NCI-H2029 treated with DMSO at 0.1 percent for 48 hours (cell line): ENCODE measurements around the gene MT4.
A peak's percentile ranks its signal among the peaks of the same experiment; 100 is the strongest.

Source experiments
- DNase-seq: peaks from one replicate; lab custom pipeline; 2025; lab: John Stamatoyannopoulos, UW

MT4 gene

DNA sequence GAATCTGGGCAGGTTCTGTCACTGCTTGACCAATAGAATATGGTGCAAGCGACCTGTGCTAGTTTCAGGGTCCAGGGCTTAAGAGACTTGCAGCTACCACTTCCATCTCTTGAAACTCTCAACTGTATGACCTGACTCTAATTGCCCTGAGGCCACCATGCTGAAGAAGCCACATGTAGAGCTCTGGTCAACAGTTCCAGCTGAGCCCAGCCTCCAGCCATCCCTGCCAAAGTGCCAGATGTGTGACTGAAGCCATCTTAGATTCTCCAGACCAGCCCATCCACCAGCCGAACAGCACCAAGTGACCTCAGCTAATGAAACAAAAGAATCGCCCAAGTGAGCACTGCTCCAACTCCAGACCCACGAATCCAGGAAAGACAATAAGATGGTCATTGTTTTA is 40.1 kb downstream of the MT4 start:
- no peak for DNase-seq

- DNase-seq, result no peak
Measured at GRCh38 chr16:56605475-56605874, 40.6 kb downstream of the MT4 start.

DNA sequence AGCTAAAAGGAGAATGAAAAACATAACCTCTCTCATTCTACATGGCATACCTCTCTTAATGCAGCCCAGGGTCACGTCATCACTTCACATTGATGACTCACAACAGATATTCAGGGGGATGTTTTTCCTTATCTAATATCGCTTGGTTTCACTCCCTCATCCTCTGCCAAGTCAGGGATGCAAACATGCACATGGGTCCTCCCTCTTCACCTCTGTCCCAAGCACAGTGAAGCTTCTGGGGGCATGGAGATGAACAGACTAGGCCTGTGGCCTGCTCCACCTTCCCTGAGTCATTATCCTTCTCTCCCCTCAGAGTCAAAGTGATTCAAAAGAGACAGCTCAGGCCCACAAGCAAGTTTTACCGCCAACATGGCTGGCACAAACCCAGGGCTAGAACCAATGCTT is 41.2 kb downstream of the MT4 start:
- no peak for DNase-seq

DNA sequence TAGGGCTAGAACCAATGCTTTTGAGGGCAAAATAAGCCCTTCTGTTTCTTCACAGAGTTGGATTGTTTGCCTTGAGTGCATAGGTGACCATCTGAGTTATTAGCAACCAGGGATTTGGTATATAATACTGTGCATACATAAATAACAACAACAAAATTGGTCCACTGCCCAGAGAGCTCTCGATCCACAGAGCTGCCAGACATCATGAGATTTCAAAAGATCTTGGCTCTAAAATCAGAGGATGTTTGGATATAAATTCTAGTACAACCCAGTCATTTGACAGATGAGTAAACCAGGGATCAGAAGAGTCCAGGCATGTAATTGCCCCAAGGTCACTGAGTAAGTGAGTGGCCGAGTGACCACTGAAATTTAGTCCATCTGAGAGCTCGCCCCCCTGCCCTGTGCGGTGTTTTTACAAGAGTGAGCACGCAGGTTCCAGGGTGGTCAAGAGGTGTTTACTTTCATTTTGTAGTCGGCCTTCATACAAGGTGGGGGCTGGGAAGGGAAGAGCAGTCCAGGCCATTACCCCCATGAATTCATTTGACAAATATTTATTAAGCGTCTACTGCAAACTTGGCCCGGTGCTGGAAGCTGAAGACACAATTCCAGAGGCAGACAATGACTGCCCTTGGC is 41.7 kb downstream of the MT4 start:
- peak; percentile 37 for DNase-seq

- no peak for DNase-seq
Measured at GRCh38 chr16:56607109-56607618, 42.3 kb downstream of the MT4 start.

DNA sequence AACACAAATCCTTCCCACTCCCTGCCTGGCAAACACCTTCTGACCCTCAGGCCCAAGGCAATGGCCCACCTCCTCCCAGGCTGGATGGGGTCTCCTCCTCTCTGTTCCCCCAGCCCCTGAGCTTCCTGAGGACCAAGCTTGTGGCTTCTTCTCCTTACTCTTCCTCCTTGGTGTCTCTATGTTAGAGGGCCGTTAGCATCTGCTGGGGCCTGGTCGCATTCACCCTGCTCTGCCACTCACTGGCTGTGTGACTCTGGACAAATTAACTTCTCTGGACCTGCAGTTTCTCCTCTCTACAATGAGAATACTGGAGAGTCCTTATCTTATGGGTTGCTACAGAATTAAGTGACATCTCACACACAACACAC is 42.8 kb downstream of the MT4 start:
- no peak for DNase-seq

- DNase-seq, result peak; percentile 73
Measured at GRCh38 chr16:56608043-56608875, 43.4 kb downstream of the MT4 start, which contains the start of gene MT2A. MT2A (plus strand) TSS chr16:56608584; CDS start chr16:56608656, 72 bp downstream.

GRCh38 chr16:56608876-56609462 is 44.1 kb downstream of the MT4 start:
- no peak for DNase-seq

- no peak for DNase-seq
Measured at GRCh38 chr16:56609463-56609921, 44.6 kb downstream of the MT4 start.

- no peak for DNase-seq
Measured at GRCh38 chr16:56610017-56610608, 45.2 kb downstream of the MT4 start.

DNA sequence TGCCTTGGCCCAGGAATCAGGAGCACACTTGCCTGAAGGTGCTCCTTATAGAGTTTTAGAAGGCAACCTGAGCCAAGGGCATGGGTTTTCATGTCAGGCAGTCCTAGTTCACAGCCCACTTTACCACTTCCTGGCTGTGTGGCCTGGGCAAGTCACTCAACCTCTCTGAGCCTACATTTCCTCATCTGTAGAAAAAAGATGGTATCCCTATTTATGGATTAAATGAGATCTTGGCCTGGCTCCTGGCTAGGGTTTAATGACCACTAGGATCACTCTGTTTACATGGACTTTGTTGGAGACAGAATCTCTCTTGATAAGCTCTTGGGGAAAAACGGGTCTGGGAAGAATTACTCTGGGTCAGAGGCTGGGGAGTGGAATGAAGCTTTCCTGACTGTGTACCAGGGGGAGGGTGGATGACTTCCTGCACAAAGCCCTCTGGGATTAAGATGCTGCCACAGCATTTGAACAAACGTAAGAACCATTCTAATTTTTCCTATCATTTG is 45.8 kb downstream of the MT4 start:
- DNase-seq, result no peak

DNA sequence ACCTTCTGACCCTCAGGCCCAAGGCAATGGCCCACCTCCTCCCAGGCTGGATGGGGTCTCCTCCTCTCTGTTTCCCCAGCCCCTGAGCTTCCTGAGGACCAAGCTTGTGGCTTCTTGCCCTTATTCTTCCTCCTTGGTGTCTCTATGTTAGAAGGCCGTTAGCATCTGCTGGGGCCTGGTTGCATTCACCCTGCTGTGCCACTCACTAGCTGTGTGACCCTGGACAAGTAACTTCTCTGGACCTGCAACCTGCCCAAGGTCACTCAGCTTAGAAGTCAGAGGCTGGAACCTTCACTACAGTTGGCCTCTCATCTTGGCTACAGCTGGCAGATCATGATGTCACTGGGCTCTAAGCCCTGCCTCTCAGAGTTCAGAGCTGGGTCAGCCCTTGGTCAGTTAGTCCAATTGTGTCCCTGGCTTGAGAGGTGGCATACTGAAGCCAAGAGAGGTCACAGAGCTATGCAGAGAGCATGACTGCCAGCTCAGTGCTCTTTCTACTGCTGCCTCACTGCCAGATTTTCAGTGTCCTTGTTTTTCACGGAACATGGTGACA is 46.5 kb downstream of the MT4 start:
- no peak for DNase-seq

DNA sequence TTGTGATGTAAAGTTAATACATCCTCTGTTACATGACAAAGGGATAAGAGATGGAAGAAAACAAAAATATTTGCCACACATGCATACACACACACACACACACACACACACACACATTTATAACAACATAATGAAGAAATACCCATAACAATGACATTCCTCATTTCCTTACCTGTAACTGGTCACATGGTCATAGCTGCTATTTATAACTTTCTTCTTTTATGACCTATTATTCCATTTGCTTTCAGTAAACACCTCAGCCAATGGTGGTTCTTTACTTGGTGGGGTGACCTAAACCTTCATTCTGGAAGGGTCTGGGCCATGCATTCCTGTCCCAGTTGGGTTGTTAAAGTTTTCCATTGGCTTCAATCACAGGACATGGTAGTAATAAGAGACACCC is 48.8 kb downstream of the MT4 start:
- DNase-seq, result no peak

- no peak for DNase-seq
Measured at GRCh38 chr16:56614549-56614991, 49.7 kb downstream of the MT4 start.

DNA sequence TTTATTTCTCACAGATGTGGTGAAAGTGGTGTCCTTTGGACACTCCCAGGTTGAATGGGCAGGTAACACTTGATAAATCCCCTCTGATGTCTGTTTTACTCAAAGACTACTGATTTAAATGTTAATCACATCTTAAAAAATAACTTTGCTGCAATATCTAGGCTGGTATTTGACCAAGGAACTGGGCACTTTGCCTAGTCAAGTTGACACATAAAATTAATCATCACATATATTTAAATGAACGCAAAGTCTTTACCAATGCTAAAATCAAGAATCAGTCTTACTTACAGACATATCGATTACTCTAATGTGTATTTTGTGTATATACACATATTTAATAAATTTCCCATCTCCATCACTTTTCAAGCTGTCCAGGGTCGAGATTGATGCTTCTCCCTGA is 50.5 kb downstream of the MT4 start:
- DNase-seq, result no peak

- DNase-seq, result no peak
Measured at GRCh38 chr16:56616608-56617211, 51.8 kb downstream of the MT4 start.

GRCh38 chr16:56617212-56618085 is 52.6 kb downstream of the MT4 start:
- DNase-seq, result no peak

- DNase-seq, result no peak
Measured at GRCh38 chr16:56618138-56618537, 53.3 kb downstream of the MT4 start.
